MM.1S (cell line): ENCODE results near the gene CHST11.

Experiments
- EZH2 ChIP-seq: fragments of 300-600 bp; sonication (generic); optimal IDR thresholded peaks from 2 replicates; pipeline ENCODE3; 2017; ENCODE audit warnings: low read depth, mild to moderate bottlenecking, antibody characterized with exemption, low read length, mixed read lengths
- EZH2phosphoT487 ChIP-seq: fragments of 300-600 bp; sonication (generic); IDR thresholded peaks from 2 replicates; pipeline ENCODE4 v1.6.1; 2018; ENCODE audit warnings: antibody characterized with exemption, low read length
- TF ChIP-seq, protein P1 (sequence below): fragments of 300-600 bp; sonication (generic); IDR thresholded peaks from 2 replicates; pipeline ENCODE4 v1.5.1; 2016; ENCODE audit warnings: antibody characterized with exemption, low read length, mixed read lengths

DNA sequence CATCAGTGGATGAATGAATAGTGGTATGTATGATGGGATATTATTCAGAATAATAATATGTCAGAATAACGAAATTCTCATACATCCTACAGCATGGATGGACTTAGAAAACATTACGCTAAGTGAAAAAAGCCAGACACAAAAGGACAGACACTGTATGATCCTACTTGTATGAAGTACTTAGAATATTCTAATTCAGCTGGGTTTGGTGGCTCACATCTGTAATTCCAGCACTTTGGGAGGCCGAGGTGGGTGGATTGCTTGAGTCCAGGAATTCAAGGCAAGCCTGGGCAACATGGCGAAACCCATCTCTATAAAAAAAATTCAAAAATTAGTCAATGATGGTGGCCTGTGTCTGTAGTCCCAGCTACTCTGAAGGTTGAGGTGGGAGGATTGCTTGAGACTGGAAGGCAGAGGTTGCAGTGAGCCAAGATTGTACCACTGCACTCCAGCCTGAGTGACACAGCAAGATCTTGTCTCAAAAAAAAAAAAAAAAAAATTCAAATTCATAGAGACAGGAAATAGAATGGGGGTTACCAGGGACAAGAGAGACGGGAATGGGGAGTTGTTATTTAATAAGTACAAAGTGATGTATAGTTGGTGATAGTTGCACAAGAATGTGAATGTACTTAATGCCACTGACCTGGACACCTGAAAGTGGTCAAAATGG lies 132.3 kb downstream of the CHST11 start:
- TF ChIP-seq EZH2phosphoT487 (no peak), EZH2 (no peak)
- TF ChIP-seq, protein P1, sequence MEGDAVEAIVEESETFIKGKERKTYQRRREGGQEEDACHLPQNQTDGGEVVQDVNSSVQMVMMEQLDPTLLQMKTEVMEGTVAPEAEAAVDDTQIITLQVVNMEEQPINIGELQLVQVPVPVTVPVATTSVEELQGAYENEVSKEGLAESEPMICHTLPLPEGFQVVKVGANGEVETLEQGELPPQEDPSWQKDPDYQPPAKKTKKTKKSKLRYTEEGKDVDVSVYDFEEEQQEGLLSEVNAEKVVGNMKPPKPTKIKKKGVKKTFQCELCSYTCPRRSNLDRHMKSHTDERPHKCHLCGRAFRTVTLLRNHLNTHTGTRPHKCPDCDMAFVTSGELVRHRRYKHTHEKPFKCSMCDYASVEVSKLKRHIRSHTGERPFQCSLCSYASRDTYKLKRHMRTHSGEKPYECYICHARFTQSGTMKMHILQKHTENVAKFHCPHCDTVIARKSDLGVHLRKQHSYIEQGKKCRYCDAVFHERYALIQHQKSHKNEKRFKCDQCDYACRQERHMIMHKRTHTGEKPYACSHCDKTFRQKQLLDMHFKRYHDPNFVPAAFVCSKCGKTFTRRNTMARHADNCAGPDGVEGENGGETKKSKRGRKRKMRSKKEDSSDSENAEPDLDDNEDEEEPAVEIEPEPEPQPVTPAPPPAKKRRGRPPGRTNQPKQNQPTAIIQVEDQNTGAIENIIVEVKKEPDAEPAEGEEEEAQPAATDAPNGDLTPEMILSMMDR = no peak
